GM19468 (cell line): Measurements from ENCODE around the gene CADPS2.
"Not testable (repeated sequence)": the region's sequence is repeated elsewhere in the genome, so short reads cannot be mapped to it uniquely, and the experiment has no call there.

Source experiments
- ATAC-seq: cut with Tn5 transposase; IDR thresholded peaks from one replicate; pipeline ENCODE4 v1.9.1; 2021; ENCODE audit warnings: mild to moderate bottlenecking, moderate library complexity, moderate number of reproducible peaks; ENCODE audit not compliant: unreplicated experiment; ENCODE audit errors: extremely low read depth

Gene CADPS2

DNA sequence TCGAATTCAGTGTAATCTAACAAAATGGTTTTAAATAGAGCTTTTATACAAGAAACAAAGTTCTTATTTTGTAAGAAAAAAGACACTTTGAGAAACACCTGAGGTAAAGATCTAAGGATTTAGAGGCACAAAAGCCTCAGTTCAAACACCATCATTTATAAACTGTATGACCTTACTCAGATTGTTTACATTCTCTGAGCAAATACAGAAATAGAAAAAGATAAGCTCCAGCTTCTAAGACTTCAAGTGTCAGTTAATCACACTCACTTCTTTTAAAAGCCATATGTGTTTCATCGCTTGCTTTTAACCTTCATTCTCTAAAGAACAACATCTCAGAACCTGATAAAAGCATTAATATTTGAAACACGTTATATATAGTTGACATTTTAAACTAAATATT lies 27.9 kb downstream of the CADPS2 start:
- ATAC-seq, result no peak

- ATAC-seq, result no peak
These were observed 35.7 kb downstream of the CADPS2 start for GRCh38 chr7:122850528-122850927.

DNA sequence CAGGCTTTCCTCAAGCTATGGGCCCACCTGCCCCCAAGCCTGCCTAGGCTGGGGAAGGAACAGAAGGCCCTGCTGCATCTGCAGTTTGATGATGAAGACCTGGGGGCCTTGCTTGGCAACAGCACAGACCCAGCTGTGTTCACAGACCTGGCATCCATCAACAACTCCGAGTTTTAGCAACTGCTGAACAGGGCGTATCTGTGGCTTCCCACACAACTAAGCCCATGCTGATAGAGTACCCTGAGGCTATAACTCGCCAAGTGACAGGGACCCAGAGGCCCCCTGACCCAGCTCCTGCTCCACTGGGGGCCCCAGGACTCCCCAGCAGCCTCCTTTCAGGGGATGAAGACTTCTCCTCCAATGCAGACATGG lies 36.3 kb downstream of the CADPS2 start:
- ATAC-seq, result no peak

GRCh38 chr7:122849322-122849956 lies 36.8 kb downstream of the CADPS2 start:
- no peak for ATAC-seq

GRCh38 chr7:122847871-122848473 lies 38.3 kb downstream of the CADPS2 start:
- ATAC-seq, result no peak

DNA sequence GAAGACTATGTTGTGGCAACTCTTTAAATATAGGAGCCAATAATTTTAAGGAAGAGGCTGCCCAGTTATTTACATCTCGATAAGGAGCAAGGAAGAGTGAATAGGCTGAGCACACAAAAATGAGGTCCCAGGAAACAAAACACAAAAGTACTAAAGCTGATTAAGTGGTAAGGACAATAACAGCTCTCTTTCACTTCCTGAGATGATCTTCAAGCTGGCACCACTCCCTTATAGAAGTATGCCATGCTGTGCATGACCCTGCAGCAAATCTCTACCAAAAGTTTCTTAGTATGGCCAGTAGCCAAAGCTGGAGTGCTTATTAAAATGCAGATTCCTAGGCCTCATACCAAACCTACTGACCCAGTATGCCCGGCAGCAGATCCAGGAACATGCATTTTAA lies 39.7 kb downstream of the CADPS2 start:
- no peak for ATAC-seq

GRCh38 chr7:122845286-122845685 lies 41.0 kb downstream of the CADPS2 start:
- no peak for ATAC-seq

DNA sequence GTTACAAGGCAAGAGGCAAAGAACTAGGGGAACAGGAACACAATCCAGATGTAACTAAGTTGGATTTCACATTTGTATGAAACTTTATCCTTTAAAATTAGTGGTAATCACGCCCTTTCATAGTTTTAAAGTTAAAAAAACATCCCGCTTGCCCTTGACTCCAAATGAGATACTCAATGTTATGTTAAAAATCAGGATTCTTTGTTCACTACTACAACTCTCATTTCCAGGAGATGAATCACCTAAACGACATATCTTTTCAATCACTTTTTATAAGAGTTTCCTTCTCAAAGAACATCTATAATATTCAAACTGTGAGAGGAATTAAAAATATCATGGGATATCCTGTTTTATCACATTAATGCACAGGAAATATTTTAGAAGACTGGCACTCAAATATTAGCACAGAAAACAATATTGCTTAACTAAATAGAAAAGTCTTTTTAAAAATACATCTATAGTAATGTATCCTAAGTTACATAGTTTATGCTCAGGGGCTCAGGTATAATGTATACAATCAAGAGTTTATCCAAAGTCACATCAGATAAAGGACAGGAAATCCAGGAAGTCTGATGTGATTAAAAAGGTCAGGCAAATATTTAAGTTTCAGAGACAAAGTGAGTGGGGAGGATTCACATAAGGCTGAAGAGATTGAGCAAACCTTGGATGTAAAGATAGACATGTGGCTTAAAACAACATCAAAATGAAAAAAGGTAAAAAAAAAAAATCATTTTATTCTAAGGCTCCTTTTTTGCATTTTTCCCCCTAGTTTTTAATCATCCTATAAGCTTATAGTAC lies 41.9 kb downstream of the CADPS2 start:
- ATAC-seq, result no peak

DNA sequence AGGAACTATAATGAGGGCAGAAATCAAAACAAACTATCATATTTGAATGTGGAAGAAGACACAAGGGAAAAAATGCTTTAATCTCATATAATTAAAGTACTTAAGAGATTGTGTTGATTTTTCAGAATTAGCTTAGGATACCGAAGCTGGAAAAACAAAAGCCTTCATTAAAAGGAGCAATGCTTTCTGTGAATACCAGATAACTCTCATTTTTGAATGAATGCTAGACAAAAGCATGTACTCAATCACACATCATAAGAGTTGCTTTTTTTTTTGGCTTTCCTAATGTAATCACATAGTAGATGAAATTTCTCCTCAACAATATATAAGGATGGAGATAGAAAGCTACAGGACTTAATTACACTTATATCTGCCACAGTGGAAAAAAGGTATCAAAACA lies 43.3 kb downstream of the CADPS2 start:
- no peak for ATAC-seq

GRCh38 chr7:122836286-122836685 lies 50.0 kb downstream of the CADPS2 start:
- ATAC-seq, result not testable (repeated sequence)

DNA sequence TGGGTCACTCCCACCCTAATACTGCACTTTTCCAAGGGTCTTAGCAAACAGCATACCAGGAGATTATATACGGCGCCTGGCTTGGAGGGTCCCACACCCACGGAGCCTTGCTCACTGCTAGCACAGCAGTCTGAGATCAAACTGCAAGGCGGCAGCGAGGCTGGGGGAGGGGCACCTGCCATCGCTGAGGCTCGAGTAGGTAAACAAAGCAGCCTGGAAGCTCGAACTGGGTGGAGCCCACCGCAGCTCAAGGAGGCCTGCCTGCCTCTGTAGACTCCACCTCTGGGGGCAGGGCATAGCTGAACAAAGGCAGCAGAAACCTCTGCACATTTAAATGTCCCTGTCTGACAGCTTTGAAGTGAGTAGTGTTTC lies 51.7 kb downstream of the CADPS2 start:
- ATAC-seq, result not testable (repeated sequence)

GRCh38 chr7:122833888-122834570 lies 52.2 kb downstream of the CADPS2 start:
- ATAC-seq, result no peak

DNA sequence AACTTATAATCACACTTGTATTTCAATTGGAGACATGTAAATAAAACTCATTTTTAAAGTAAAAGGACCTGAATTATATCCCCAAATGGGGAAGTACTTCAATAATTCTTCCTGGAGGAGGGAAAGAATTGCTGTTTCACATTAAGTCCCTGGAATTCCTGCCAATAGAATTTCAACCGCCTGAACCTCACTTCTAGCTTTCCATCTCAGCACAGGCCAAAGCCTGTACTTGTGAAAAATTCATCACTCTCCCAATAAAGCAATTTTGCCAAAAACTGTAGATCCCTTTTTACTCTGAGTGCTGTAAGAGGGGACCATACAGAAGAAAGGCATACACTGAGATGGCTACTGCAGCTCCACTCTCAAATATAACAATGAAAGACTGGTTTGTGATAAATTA lies 54.8 kb downstream of the CADPS2 start:
- ATAC-seq, result no peak

DNA sequence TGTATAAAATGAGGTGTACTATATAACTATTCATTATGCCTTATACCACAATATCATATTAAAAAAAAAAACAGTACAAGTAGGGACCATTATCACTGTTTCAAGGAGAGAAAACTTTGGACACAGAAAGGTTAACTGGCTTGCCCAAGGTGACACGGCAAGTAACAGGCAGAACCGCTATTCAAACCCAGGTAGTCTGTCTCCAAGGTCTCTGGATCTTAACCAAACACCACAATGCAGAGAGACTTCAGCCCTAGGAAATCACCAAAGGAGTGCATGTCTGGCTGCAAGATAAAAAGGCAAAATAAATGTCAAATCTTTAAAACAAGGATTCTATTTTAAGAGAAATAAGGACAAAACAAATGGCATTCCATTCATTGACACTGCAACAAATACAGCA lies 56.3 kb downstream of the CADPS2 start:
- no peak for ATAC-seq

- ATAC-seq, result no peak
These were observed 58.5 kb downstream of the CADPS2 start for GRCh38 chr7:122827763-122828162.

GRCh38 chr7:122813845-122814244 lies 72.4 kb downstream of the CADPS2 start:
- ATAC-seq, result no peak

- ATAC-seq, result no peak
These were observed 82.4 kb downstream of the CADPS2 start for GRCh38 chr7:122803851-122804250.

GRCh38 chr7:122803323-122803722 lies 82.9 kb downstream of the CADPS2 start:
- ATAC-seq, result no peak

- ATAC-seq, result no peak
These were observed 83.9 kb downstream of the CADPS2 start for GRCh38 chr7:122802301-122802751.

DNA sequence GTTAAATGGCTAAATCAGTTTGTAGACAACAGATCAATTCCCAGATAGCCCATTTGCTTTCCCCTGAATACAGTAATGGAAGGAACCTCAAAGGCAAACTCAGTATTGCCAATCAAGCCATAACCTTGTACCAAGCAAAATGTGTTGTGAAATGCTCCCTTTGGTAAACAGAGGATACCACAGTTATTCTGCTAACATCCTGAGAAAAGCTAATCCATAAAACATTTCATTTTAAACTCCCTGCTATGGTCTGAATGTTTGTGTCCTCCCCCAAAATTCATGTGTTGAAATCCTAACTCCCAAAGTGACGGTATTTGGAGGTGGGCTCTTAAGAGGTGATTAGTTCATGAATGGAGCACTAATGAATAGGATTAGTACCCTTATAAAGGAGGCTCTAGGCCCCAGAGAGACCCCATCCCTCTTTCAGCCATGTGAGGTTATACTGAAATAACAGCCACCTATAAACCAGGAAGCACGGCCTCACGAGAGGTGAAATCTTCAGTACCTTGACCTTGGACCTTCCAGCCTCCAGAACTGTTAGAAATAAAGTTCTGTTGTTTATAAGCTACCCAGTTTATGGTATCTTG lies 94.2 kb downstream of the CADPS2 start:
- ATAC-seq, result no peak

GRCh38 chr7:122790591-122790990 lies 95.7 kb downstream of the CADPS2 start:
- no peak for ATAC-seq
